ENCODE measurements around the gene PRDM11.

Gene PRDM11

GRCh38 chr11:45158210-45158731, 11.8 kb downstream of the PRDM11 start:
- no peak for DNase-seq

GRCh38 chr11:45158891-45159605, 12.6 kb downstream of the PRDM11 start:
- no peak for DNase-seq

GRCh38 chr11:45159781-45160365, 13.4 kb downstream of the PRDM11 start:
- no peak for DNase-seq

- no peak for DNase-seq
These were observed 15.0 kb downstream of the PRDM11 start for GRCh38 chr11:45161252-45162063.

- DNase-seq, result no peak
These were observed 15.6 kb downstream of the PRDM11 start for GRCh38 chr11:45162064-45162375.

GRCh38 chr11:45162916-45163879, 16.8 kb downstream of the PRDM11 start:
- DNase-seq, result no peak

- no peak for DNase-seq
These were observed 17.6 kb downstream of the PRDM11 start for GRCh38 chr11:45163956-45164575.

- DNase-seq, result no peak
These were observed 18.9 kb downstream of the PRDM11 start for GRCh38 chr11:45165386-45165785.

GRCh38 chr11:45165806-45166603, 19.6 kb downstream of the PRDM11 start:
- DNase-seq, result no peak

- DNase-seq, result no peak
These were observed 20.1 kb downstream of the PRDM11 start for GRCh38 chr11:45166604-45166897.

GRCh38 chr11:45167283-45167682, 20.8 kb downstream of the PRDM11 start:
- DNase-seq, result no peak

- no peak for DNase-seq
These were observed 22.1 kb downstream of the PRDM11 start for GRCh38 chr11:45168366-45169130.

GRCh38 chr11:45169310-45170072, 23.1 kb downstream of the PRDM11 start:
- DNase-seq, result no peak

GRCh38 chr11:45170484-45170883, 24.0 kb downstream of the PRDM11 start:
- DNase-seq, result no peak

GRCh38 chr11:45171550-45171949, 25.1 kb downstream of the PRDM11 start:
- DNase-seq, result no peak

- no peak for DNase-seq
These were observed 26.6 kb downstream of the PRDM11 start for GRCh38 chr11:45173064-45173463.

GRCh38 chr11:45174168-45174835, 27.9 kb downstream of the PRDM11 start:
- DNase-seq, result no peak

GRCh38 chr11:45174963-45175362, 28.5 kb downstream of the PRDM11 start:
- DNase-seq, result no peak

GRCh38 chr11:45176996-45177395, 30.6 kb downstream of the PRDM11 start:
- DNase-seq, result no peak

Data from CD4-positive, alpha-beta T cell treated with Interleukin-17A for 1 hour (primary cell).